Panc1 (cell line): ENCODE results near the gene NEU1.

Experiments
- CTCF ChIP-seq: fragments of 450-650 bp; IDR thresholded peaks from 2 replicates; pipeline ENCODE4 v1.5.1; 2017; ENCODE audit warnings: mild to moderate bottlenecking
- POLR2AphosphoS5 ChIP-seq: IDR thresholded peaks from 2 replicates; pipeline ENCODE4 v1.6.1; 2012; ENCODE audit warnings: mild to moderate bottlenecking, low read depth, low read length, moderate library complexity
- SIN3A ChIP-seq: IDR thresholded peaks from 2 replicates; pipeline ENCODE4 v1.6.1; 2012; ENCODE audit warnings: low read depth, mild to moderate bottlenecking, low read length, moderate library complexity, borderline replicate concordance; ENCODE audit not compliant: insufficient read depth
- TF ChIP-seq, protein P1 (sequence below), 2 experiments: IDR thresholded peaks; 2 replicates each; pipeline ENCODE4 v1.6.1; 2011 to 2012; ENCODE audit warnings: low read depth in 2 of 2, control low read depth in 1 of 2, low read length in 1 of 2, mild to moderate bottlenecking in 1 of 2, moderate library complexity in 1 of 2; ENCODE audit not compliant: insufficient read depth in 1 of 2

DNA sequence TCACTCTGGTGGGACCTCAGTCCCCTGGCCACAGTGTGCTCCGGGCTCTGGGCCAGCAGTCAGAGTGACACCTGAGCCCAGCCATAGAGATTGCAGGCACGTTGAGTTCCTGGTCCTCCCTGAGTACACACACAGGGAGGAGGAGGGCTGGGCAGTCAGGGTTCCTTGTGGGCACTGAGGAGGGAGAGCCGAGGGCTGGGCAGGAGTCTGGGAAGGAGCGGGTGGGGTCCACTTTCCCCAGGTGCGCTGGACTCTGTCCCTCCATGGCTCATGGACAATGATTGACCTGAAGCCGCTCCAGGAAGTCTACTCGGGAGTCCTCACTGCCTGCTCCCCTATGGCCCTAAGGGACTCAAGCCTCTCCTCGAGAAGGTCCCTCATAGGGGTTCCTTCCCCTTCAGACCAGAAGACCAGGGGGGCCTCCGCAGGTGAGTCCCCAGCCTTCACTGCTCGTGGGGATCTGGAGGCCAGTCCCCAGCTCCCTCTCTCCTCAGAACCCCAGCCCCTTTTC lies 15.1 kb upstream of the NEU1 start:
- TF ChIP-seq CTCF: no peak
- TF ChIP-seq, protein P1, sequence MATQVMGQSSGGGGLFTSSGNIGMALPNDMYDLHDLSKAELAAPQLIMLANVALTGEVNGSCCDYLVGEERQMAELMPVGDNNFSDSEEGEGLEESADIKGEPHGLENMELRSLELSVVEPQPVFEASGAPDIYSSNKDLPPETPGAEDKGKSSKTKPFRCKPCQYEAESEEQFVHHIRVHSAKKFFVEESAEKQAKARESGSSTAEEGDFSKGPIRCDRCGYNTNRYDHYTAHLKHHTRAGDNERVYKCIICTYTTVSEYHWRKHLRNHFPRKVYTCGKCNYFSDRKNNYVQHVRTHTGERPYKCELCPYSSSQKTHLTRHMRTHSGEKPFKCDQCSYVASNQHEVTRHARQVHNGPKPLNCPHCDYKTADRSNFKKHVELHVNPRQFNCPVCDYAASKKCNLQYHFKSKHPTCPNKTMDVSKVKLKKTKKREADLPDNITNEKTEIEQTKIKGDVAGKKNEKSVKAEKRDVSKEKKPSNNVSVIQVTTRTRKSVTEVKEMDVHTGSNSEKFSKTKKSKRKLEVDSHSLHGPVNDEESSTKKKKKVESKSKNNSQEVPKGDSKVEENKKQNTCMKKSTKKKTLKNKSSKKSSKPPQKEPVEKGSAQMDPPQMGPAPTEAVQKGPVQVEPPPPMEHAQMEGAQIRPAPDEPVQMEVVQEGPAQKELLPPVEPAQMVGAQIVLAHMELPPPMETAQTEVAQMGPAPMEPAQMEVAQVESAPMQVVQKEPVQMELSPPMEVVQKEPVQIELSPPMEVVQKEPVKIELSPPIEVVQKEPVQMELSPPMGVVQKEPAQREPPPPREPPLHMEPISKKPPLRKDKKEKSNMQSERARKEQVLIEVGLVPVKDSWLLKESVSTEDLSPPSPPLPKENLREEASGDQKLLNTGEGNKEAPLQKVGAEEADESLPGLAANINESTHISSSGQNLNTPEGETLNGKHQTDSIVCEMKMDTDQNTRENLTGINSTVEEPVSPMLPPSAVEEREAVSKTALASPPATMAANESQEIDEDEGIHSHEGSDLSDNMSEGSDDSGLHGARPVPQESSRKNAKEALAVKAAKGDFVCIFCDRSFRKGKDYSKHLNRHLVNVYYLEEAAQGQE (IDR thresholded peaks at IDR 0.05; ENCODE audit: insufficient read depth in 1 of 2, low read depth in 2 of 2, low read length in 1 of 2): no peak
- no peak for TF ChIP-seq POLR2AphosphoS5
- TF ChIP-seq SIN3A: no peak
